Mammary epithelial cell (primary cell): ENCODE measurements around the gene WDSUB1.

Source experiments
- EZH2 ChIP-seq: IDR thresholded peaks from 2 replicates; pipeline ENCODE4 v1.6.1; 2012; ENCODE audit warnings: low read length, inconsistent platforms, borderline replicate concordance
- TF ChIP-seq, protein P1 (sequence below), 2 donors: IDR thresholded peaks in 1 of 2; conservative IDR thresholded peaks in 1 of 2; 2 replicates each; pipeline ENCODE4 v1.5.1; 2011 to 2012; ENCODE audit warnings: inconsistent platforms in 2 of 2, low read length in 2 of 2, mild to moderate bottlenecking in 2 of 2, control low read depth in 1 of 2, low read depth in 1 of 2; ENCODE audit not compliant: insufficient read depth in 1 of 2; ENCODE audit errors: extremely low read depth in 1 of 2

DNA sequence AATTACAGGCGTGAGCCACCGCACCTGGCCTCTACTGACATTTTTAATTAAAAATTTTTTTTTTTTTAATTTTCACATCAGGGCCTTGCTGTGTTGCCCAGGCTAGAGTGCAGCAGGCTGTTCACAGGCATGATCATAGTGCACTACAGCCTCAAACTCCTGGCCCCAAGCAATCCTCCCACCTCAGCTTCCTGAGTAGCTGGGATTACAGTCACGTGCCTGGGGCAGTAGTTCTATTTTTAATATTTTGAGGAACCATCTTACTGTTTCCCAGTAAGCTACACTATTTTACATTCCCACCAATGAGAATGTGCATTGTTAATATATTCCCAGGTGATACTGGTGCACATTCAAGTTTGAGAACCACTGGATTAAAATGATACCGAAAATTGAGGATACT lies 92.7 kb downstream of the WDSUB1 start:
- TF ChIP-seq EZH2, result no peak
- TF ChIP-seq, protein P1, sequence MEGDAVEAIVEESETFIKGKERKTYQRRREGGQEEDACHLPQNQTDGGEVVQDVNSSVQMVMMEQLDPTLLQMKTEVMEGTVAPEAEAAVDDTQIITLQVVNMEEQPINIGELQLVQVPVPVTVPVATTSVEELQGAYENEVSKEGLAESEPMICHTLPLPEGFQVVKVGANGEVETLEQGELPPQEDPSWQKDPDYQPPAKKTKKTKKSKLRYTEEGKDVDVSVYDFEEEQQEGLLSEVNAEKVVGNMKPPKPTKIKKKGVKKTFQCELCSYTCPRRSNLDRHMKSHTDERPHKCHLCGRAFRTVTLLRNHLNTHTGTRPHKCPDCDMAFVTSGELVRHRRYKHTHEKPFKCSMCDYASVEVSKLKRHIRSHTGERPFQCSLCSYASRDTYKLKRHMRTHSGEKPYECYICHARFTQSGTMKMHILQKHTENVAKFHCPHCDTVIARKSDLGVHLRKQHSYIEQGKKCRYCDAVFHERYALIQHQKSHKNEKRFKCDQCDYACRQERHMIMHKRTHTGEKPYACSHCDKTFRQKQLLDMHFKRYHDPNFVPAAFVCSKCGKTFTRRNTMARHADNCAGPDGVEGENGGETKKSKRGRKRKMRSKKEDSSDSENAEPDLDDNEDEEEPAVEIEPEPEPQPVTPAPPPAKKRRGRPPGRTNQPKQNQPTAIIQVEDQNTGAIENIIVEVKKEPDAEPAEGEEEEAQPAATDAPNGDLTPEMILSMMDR (conservative IDR thresholded peaks at IDR 0.05 in 1 of 2, IDR thresholded peaks at IDR 0.05 in 1 of 2; ENCODE audit: extremely low read depth in 1 of 2, insufficient read depth in 1 of 2, low read depth in 1 of 2, low read length in 2 of 2), result no peak
